NCI-H1694 (cell line): Measurements from ENCODE around the gene RHCE.
"Not testable (repeated sequence)": the region's sequence is repeated elsewhere in the genome, so short reads cannot be mapped to it uniquely, and the experiment has no call there.

Experiments used
- DNase-seq: peaks from one replicate; lab custom pipeline; 2025; lab: John Stamatoyannopoulos, UW

Gene RHCE

GRCh38 chr1:25420715-25421114, at the start of gene RHCE:
RHCE (minus strand) TSS chr1:25420825; CDS start chr1:25420786, 39 bp downstream.
- DNase-seq, result not testable (repeated sequence)

- no peak for DNase-seq
These were observed 48.6 kb upstream of the RHCE start for GRCh38 chr1:25469177-25469576.

GRCh38 chr1:25468033-25468432, 47.4 kb upstream of the RHCE start:
- no peak for DNase-seq

- no peak for DNase-seq
These were observed 47.0 kb upstream of the RHCE start for GRCh38 chr1:25467616-25468015.

- no peak for DNase-seq
These were observed 46.6 kb upstream of the RHCE start for GRCh38 chr1:25467193-25467592.

GRCh38 chr1:25462732-25463131, 42.1 kb upstream of the RHCE start:
- no peak for DNase-seq

- no peak for DNase-seq
These were observed 41.2 kb upstream of the RHCE start for GRCh38 chr1:25461849-25462248.

GRCh38 chr1:25460816-25461215, 40.2 kb upstream of the RHCE start:
- not testable (repeated sequence) for DNase-seq

GRCh38 chr1:25460020-25460419, 39.4 kb upstream of the RHCE start:
- no peak for DNase-seq

GRCh38 chr1:25458541-25459298, 38.1 kb upstream of the RHCE start:
- no peak for DNase-seq

GRCh38 chr1:25456502-25456901, 35.9 kb upstream of the RHCE start:
- DNase-seq, result no peak

- DNase-seq, result no peak
These were observed 31.3 kb upstream of the RHCE start for GRCh38 chr1:25451908-25452307.

GRCh38 chr1:25450891-25451290, 30.3 kb upstream of the RHCE start:
- no peak for DNase-seq

GRCh38 chr1:25447547-25447946, 26.9 kb upstream of the RHCE start:
- no peak for DNase-seq

GRCh38 chr1:25445993-25446538, 25.4 kb upstream of the RHCE start:
- DNase-seq, result no peak

- not testable (repeated sequence) for DNase-seq
These were observed 24.0 kb upstream of the RHCE start for GRCh38 chr1:25444604-25445003.

GRCh38 chr1:25443030-25443699, 22.5 kb upstream of the RHCE start:
- no peak for DNase-seq

- no peak for DNase-seq
These were observed 21.6 kb upstream of the RHCE start for GRCh38 chr1:25442178-25442577.

- no peak for DNase-seq
These were observed 18.7 kb upstream of the RHCE start for GRCh38 chr1:25439287-25439686.

- DNase-seq, result no peak
These were observed 17.0 kb upstream of the RHCE start for GRCh38 chr1:25437672-25438071.

GRCh38 chr1:25435397-25436108, 14.9 kb upstream of the RHCE start:
- no peak for DNase-seq

- no peak for DNase-seq
These were observed 13.0 kb upstream of the RHCE start for GRCh38 chr1:25433389-25434186.
